KMS-11 (cell line): ENCODE measurements around the gene IMMP2L.

ENCODE experiments used
- H2AFZ ChIP-seq: fragments of 200-600 bp; sonication (generic); 2 replicates; pipeline ENCODE4 v1.6.1; 2016; ENCODE audit warnings: antibody characterized with exemption, mixed run types, low read depth
- H3K27ac ChIP-seq: fragments of 200-600 bp; sonication (generic); 2 replicates; pipeline ENCODE4 v1.6.1; 2016; ENCODE audit warnings: mild to moderate bottlenecking, mixed run types
- H3K27me3 ChIP-seq: fragments of 200-600 bp; sonication (generic); 2 replicates; pipeline ENCODE4 v1.6.1; 2017; ENCODE audit warnings: mild to moderate bottlenecking, low read depth, mixed run types, moderate library complexity; ENCODE audit not compliant: insufficient read depth
- H3K36me3 ChIP-seq: fragments of 200-600 bp; sonication (generic); 2 replicates; pipeline ENCODE4 v1.6.1; 2017; ENCODE audit warnings: mild to moderate bottlenecking, mixed run types; ENCODE audit not compliant: insufficient read depth
- H3K4me1 ChIP-seq: fragments of 200-600 bp; sonication (generic); 2 replicates; pipeline ENCODE4 v1.6.1; 2016; ENCODE audit warnings: mild to moderate bottlenecking, low read depth, mixed run types; ENCODE audit not compliant: poor library complexity, severe bottlenecking
- H3K4me2 ChIP-seq: fragments of 200-600 bp; sonication (generic); 2 replicates; pipeline ENCODE4 v1.7.0; 2016; ENCODE audit warnings: mild to moderate bottlenecking, mixed run types
- H3K4me3 ChIP-seq: fragments of 200-600 bp; sonication (generic); IDR thresholded peaks from 2 replicates; pipeline ENCODE4 v1.6.1; 2017; ENCODE audit warnings: low read depth, low read length, mixed read lengths; ENCODE audit not compliant: insufficient read depth
- H3K79me2 ChIP-seq: fragments of 200-600 bp; sonication (generic); 2 replicates; pipeline ENCODE4 v1.6.1; 2016; ENCODE audit warnings: low read depth, mixed run types; ENCODE audit not compliant: insufficient read depth
- H3K9ac ChIP-seq: fragments of 200-600 bp; sonication (generic); 2 replicates; pipeline ENCODE4 v1.6.1; 2016; ENCODE audit warnings: mild to moderate bottlenecking, mixed run types
- H4K20me1 ChIP-seq: fragments of 200-600 bp; sonication (generic); 2 replicates; pipeline ENCODE4 v1.6.1; 2016; ENCODE audit warnings: mild to moderate bottlenecking, mixed run types; ENCODE audit not compliant: insufficient read depth
- TF ChIP-seq, protein P1 (sequence below): fragments of 200-600 bp; sonication (generic); conservative IDR thresholded peaks from 2 replicates; pipeline ENCODE4 v1.6.1; 2017; ENCODE audit warnings: low read depth, mild to moderate bottlenecking, antibody characterized with exemption, low read length, moderate library complexity, mixed read lengths

IMMP2L gene

DNA sequence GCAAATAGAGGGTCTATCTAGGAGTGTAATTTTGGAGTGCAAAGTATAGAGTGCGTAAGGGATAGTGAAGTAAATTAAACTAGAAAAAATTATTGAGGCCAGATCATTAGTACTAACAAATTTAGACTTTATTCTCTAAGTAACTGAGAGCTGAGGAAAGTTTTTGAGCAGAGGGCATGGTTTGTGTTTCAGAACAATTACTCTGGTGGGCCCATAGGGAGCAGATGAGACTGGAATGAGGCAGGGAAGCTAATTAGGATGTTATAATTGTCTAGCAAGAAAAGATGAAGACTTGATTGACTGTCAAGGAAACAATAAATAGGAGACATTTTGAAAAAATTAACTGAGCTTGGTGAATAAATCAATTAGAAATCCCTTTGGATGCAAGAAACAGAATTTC is 37.8 kb upstream of the IMMP2L start:
- Histone ChIP-seq H3K36me3 (no peaks in the 10 kb centered on the region), H3K4me2 (no peak overlapping the region), H3K27me3 (no peaks in the 10 kb centered on the region), H4K20me1 (no peaks in the 10 kb centered on the region), H3K4me3 (no peak overlapping the region), H3K9ac (no peak overlapping the region), H3K27ac (no peak overlapping the region), H3K4me1 (no peaks in the 10 kb centered on the region), H3K79me2 (no peaks in the 10 kb centered on the region), H2AFZ (no peak overlapping the region)
- TF ChIP-seq, protein P1, sequence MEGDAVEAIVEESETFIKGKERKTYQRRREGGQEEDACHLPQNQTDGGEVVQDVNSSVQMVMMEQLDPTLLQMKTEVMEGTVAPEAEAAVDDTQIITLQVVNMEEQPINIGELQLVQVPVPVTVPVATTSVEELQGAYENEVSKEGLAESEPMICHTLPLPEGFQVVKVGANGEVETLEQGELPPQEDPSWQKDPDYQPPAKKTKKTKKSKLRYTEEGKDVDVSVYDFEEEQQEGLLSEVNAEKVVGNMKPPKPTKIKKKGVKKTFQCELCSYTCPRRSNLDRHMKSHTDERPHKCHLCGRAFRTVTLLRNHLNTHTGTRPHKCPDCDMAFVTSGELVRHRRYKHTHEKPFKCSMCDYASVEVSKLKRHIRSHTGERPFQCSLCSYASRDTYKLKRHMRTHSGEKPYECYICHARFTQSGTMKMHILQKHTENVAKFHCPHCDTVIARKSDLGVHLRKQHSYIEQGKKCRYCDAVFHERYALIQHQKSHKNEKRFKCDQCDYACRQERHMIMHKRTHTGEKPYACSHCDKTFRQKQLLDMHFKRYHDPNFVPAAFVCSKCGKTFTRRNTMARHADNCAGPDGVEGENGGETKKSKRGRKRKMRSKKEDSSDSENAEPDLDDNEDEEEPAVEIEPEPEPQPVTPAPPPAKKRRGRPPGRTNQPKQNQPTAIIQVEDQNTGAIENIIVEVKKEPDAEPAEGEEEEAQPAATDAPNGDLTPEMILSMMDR = no peak

DNA sequence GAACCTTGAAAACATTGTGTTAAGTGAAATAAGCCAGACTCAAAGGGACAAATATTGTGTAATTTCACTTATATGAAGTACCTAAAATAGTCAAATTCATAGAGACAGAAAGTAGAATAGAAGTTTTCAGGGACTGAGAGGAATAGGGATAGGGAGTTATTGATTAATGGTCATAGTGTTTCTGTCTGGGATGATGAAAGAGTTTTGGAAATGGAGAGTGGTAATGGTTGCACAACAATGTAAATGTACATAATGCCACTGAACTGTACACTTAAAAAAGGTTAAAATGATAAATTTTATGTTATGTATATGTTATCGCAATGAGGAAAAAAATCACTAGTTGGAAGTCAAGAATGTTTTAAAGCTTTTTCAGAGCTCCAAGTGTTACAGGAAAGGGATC is 33.5 kb upstream of the IMMP2L start:
- Histone ChIP-seq H3K4me3 (no peak overlapping the region), H3K36me3 (no peaks in the 10 kb centered on the region), H3K9ac (no peak overlapping the region), H3K4me2 (no peak overlapping the region), H3K27me3 (no peaks in the 10 kb centered on the region), H2AFZ (no peak overlapping the region), H3K4me1 (no peaks in the 10 kb centered on the region), H3K27ac (no peak overlapping the region), H4K20me1 (no peaks in the 10 kb centered on the region), H3K79me2 (no peaks in the 10 kb centered on the region)
- TF ChIP-seq, protein P1 = no peak

DNA sequence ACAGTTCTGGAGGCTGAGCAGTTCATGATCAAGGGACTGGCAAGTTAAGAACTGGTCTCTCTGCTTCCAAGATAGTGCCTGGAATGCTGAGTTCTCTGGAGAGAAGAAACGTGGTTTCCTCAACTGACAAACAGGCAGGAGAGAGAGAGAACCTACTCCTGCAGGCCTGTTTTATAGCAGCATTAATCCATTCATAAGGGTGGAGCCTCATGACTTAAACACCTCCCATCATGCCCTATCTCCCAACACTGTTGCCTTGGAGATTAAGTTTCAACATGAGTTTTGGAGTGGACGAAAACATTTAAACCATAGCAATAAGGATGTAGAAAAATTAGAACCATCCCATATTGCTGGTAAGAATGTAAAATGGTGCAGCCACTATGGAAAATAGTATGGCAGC is 32.3 kb upstream of the IMMP2L start:
- TF ChIP-seq, protein P1 = no peak
- Histone ChIP-seq H4K20me1 (no peaks in the 10 kb centered on the region), H3K4me2 (no peak overlapping the region), H3K27me3 (no peaks in the 10 kb centered on the region), H2AFZ (no peak overlapping the region), H3K9ac (no peak overlapping the region), H3K4me1 (no peaks in the 10 kb centered on the region), H3K79me2 (no peaks in the 10 kb centered on the region), H3K27ac (no peak overlapping the region), H3K4me3 (no peak overlapping the region), H3K36me3 (no peaks in the 10 kb centered on the region)

DNA sequence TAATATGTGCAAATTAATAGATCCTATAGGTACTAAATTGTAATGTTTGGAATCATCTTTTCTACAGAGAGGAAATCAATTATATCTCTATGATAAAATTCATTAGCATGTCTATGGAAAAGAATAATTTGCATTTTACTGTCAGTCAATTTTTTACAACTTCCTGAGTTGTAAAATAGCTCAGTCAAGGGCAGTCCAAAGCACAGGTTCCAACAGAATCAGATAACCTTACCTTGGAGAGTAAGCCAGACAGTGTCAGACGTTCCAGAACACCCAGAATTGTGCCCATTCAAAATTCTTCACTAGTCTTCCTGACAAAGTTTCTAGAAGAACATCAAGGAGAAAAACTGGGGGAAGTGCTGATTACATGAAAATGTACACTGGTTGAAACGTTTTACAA is 31.1 kb upstream of the IMMP2L start:
- Histone ChIP-seq H4K20me1 (no peaks in the 10 kb centered on the region), H3K79me2 (no peaks in the 10 kb centered on the region), H3K4me1 (no peaks in the 10 kb centered on the region), H3K27me3 (no peaks in the 10 kb centered on the region), H3K27ac (no peak overlapping the region), H3K4me2 (no peak overlapping the region), H3K9ac (no peak overlapping the region), H3K36me3 (no peaks in the 10 kb centered on the region), H3K4me3 (no peak overlapping the region), H2AFZ (no peak overlapping the region)
- TF ChIP-seq, protein P1 = no peak

DNA sequence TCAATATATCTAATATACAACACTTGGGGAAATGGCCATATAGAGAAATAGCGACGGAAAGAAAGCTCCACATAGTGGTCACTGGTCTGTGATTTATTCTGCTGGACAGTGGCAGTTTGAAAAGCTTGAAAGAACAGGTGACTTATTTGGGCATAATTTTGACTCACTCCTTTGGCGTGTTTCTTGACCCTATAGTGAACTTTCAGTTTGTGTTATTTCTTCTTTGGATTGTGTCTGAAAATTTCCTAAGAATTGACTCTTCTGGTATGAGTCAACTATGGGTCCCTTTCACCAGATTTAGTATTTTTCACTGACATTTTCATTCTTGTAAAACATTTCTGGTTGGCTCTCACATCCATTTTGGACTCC is 25.8 kb upstream of the IMMP2L start:
- TF ChIP-seq, protein P1 = no peak
- Histone ChIP-seq H3K4me3 (no peak overlapping the region), H3K27ac (no peak overlapping the region), H3K79me2 (no peaks in the 10 kb centered on the region), H2AFZ (no peak overlapping the region), H4K20me1 (no peaks in the 10 kb centered on the region), H3K36me3 (no peaks in the 10 kb centered on the region), H3K27me3 (no peaks in the 10 kb centered on the region), H3K9ac (no peak overlapping the region), H3K4me1 (no peaks in the 10 kb centered on the region), H3K4me2 (no peak overlapping the region)
